Keratinocyte (primary cell): ENCODE measurements around the gene GPRC5C. TPM values are rescaled to one million over a fixed set of nuclear protein-coding genes. Genes with fewer than 3 reads are reported as not detected.

ENCODE experiments used
- DNase-seq: peaks from one replicate; pipeline ENCODE4 v3.0.0-alpha.2; 2011; ENCODE audit warnings: low read depth, missing footprints, low spot score
- FAIRE-seq: peaks from 2 replicates; lab custom pipeline; 2011; peaks lifted over from hg19 to GRCh38; lab: Jason Lieb, UNC
- H2AFZ ChIP-seq: 2 replicates; pipeline ENCODE4 v1.6.0; 2012; ENCODE audit warnings: low read length, control low read depth, inconsistent platforms; ENCODE audit not compliant: control insufficient read depth
- H3K27ac ChIP-seq: 2 replicates; pipeline ENCODE4 v1.5.1; 2011; ENCODE audit warnings: low read length; ENCODE audit not compliant: control insufficient read depth, insufficient read depth
- H3K27me3 ChIP-seq: 3 replicates; pipeline ENCODE4 v1.6.0; 2011; ENCODE audit warnings: low read length; ENCODE audit not compliant: control insufficient read depth, insufficient read depth; ENCODE audit errors: extremely low read depth
- H3K36me3 ChIP-seq, 2 experiments: 2 replicates in 1 of 2; 3 replicates in 1 of 2; pipeline ENCODE4 v1.5.1; 2011; ENCODE audit warnings: low read length in 2 of 2, mild to moderate bottlenecking in 1 of 2; ENCODE audit not compliant: control insufficient read depth in 2 of 2, insufficient read depth in 2 of 2; ENCODE audit errors: extremely low read depth in 1 of 2
- H3K4me1 ChIP-seq: 3 replicates; pipeline ENCODE4 v1.5.1; 2011; ENCODE audit warnings: low read length; ENCODE audit not compliant: control insufficient read depth, insufficient read depth; ENCODE audit errors: extremely low read depth
- H3K4me2 ChIP-seq: 3 replicates; pipeline ENCODE4 v1.6.0; 2011; ENCODE audit warnings: low read depth, low read length; ENCODE audit not compliant: control insufficient read depth, insufficient read depth; ENCODE audit errors: extremely low read depth
- H3K4me3 ChIP-seq, 3 experiments: fragments of 200-600 bp in 1 of 3; sonication (generic) in 1 of 3; 2 replicates in 2 of 3; 3 replicates in 1 of 3; pipeline ENCODE4 v1.5.1; 2011 to 2016; ENCODE audit warnings: low read length in 3 of 3, mild to moderate bottlenecking in 3 of 3, control low read depth in 2 of 3, inconsistent platforms in 1 of 3, low read depth in 1 of 3, mixed read lengths in 1 of 3, mixed run types in 1 of 3, moderate library complexity in 1 of 3; ENCODE audit not compliant: control insufficient read depth in 2 of 3, insufficient read depth in 2 of 3; ENCODE audit errors: extremely low read depth in 1 of 3
- H3K79me2 ChIP-seq: 2 replicates; pipeline ENCODE4 v1.6.0; 2012; ENCODE audit warnings: low read length; ENCODE audit not compliant: control insufficient read depth, insufficient read depth
- H3K9ac ChIP-seq: 3 replicates; pipeline ENCODE4 v1.6.0; 2011; ENCODE audit warnings: low read length; ENCODE audit not compliant: control insufficient read depth, insufficient read depth; ENCODE audit errors: extremely low read depth
- H3K9me1 ChIP-seq: 3 replicates; pipeline ENCODE4 v1.6.0; 2011; ENCODE audit warnings: low read length; ENCODE audit not compliant: control insufficient read depth, insufficient read depth; ENCODE audit errors: extremely low read depth
- H3K9me3 ChIP-seq: 2 replicates; pipeline ENCODE4 v1.5.1; 2012; ENCODE audit warnings: low read depth, low read length; ENCODE audit not compliant: control insufficient read depth
- H4K20me1 ChIP-seq: 3 replicates; pipeline ENCODE4 v1.6.0; 2011; ENCODE audit warnings: low read length; ENCODE audit not compliant: control insufficient read depth, insufficient read depth; ENCODE audit errors: extremely low read depth
- EZH2 ChIP-seq: IDR thresholded peaks from one replicate; pipeline ENCODE4 v1.6.1; 2012; ENCODE audit warnings: inconsistent platforms, mild to moderate bottlenecking, low read length, moderate library complexity
- dilution Hi-C: fragments of 300-500 bp; cut with MboI; formaldehyde crosslinking; loops from one replicate; pipeline ENCODE4 v1.7.0; 2020; ENCODE audit warnings: low sequenced_read_pairs; ENCODE audit not compliant: extremely low pct_ligation_motif_present
- polyA plus RNA-seq, 5 experiments: library from polyadenylated mRNA; depleted of rRNA in 3 of 5; stranded (reverse) in 3 of 5; stranded (forward) in 1 of 5; unstranded in 1 of 5; fragments of >200 nt; gene quantifications; 1 replicate in 1 of 5; 2 replicates in 3 of 5; 3 replicates in 1 of 5; pipeline versions ENCODE4 v1.2.1 to v1.2.3, GENCODE V29; 2011 to 2012; ENCODE audit warnings: missing spikeins in 2 of 5, low read depth in 1 of 5, low replicate concordance in 1 of 5
- TF ChIP-seq, protein P1 (sequence below), 3 experiments: IDR thresholded peaks in 1 of 3; conservative IDR thresholded peaks in 1 of 3; optimal IDR thresholded peaks in 1 of 3; 2 replicates in 2 of 3; 3 replicates in 1 of 3; pipeline versions ENCODE3 to v1.5.1; 2011; ENCODE audit warnings: low read length in 3 of 3, mild to moderate bottlenecking in 3 of 3, moderate library complexity in 2 of 3, control low read depth in 1 of 3, inconsistent platforms in 1 of 3; ENCODE audit not compliant: insufficient read depth in 2 of 3; ENCODE audit errors: extremely low read depth in 1 of 3

The GPRC5C gene
- polyA plus RNA-seq, 1 donor (not counting 4 experiments of a cell fraction or from before 2014, with no cell fraction given), result 24.2 TPM

DNA sequence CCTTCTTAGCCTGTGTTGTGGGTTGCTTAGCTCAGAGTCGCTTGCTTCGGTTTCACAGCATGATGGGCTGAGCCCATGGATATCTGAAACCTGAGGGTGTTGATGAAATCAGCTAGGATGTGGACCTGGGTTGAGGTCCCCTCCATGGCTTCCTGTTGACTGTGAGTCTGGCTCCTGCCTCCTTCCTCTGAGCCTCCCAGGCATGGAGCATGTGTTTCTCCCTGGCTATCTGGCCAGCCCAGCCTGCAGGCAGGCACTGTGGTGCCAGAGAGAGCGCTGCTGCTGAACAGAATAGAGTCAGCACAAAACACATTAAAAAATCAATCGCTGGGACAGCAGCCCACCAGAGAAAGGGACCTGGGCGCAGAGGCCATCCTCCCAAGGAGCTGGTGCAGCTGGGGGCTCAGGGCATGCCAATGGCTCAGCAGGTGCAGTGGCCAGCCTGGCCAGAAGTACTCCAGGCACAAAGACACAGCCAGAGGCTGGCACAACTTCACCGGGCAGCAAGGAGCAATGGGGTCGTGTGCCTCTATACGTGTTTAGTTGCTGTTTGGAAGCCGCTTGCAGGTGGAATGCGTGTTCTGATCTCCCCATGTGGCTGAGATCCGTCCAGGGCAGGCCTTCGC lies 28.3 kb upstream of the GPRC5C start:
- dilution Hi-C loops, result no loop called here
- no peak overlapping the region for H3K4me2 ChIP-seq
- DNase-seq (no peak), FAIRE-seq (no peak)
- H2AFZ ChIP-seq, result no peak overlapping the region
- no peaks in the 10 kb centered on the region for H3K9me3 ChIP-seq
- no peaks in the 10 kb centered on the region for H3K36me3 ChIP-seq
- H3K4me1 ChIP-seq, result no peaks in the 10 kb centered on the region
- no peaks in the 10 kb centered on the region for H3K9me1 ChIP-seq
- no peaks in the 10 kb centered on the region for H3K79me2 ChIP-seq
- no peak overlapping the region for H3K4me3 ChIP-seq
- H3K27me3 ChIP-seq, result no peaks in the 10 kb centered on the region
- no peak overlapping the region for H3K27ac ChIP-seq
- TF ChIP-seq, protein P1, sequence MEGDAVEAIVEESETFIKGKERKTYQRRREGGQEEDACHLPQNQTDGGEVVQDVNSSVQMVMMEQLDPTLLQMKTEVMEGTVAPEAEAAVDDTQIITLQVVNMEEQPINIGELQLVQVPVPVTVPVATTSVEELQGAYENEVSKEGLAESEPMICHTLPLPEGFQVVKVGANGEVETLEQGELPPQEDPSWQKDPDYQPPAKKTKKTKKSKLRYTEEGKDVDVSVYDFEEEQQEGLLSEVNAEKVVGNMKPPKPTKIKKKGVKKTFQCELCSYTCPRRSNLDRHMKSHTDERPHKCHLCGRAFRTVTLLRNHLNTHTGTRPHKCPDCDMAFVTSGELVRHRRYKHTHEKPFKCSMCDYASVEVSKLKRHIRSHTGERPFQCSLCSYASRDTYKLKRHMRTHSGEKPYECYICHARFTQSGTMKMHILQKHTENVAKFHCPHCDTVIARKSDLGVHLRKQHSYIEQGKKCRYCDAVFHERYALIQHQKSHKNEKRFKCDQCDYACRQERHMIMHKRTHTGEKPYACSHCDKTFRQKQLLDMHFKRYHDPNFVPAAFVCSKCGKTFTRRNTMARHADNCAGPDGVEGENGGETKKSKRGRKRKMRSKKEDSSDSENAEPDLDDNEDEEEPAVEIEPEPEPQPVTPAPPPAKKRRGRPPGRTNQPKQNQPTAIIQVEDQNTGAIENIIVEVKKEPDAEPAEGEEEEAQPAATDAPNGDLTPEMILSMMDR (optimal IDR thresholded peaks at IDR 0.05 in 1 of 3, IDR thresholded peaks at IDR 0.05 in 1 of 3, conservative IDR thresholded peaks at IDR 0.05 in 1 of 3; ENCODE audit: extremely low read depth in 1 of 3, insufficient read depth in 2 of 3, low read length in 3 of 3), result no peak
- no peak for TF ChIP-seq EZH2
- no peaks in the 10 kb centered on the region for H4K20me1 ChIP-seq
- H3K9ac ChIP-seq, result no peak overlapping the region

DNA sequence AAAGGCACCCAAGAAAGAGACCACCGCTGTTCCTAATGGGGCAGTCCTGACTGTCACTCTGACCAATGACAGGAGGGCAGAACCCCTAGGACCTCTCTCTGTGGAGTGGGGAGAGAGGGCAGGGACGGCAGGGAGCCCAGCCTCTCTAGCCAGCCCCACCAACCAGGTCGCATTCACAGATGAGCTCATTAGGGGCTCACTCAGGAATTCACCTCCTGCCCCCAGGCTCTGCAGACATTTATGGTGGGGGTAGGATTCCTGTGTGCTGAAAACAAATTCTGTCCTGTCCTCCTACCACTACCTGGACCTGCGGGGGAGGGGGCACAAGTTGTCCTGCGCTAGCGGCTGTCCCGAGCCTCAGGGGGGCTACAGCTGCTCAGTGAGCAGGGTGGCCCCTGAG lies 27.7 kb upstream of the GPRC5C start:
- TF ChIP-seq, protein P1 (optimal IDR thresholded peaks at IDR 0.05 in 1 of 3, IDR thresholded peaks at IDR 0.05 in 1 of 3, conservative IDR thresholded peaks at IDR 0.05 in 1 of 3; ENCODE audit: extremely low read depth in 1 of 3, insufficient read depth in 2 of 3, low read length in 3 of 3), result no peak
- TF ChIP-seq EZH2, result no peak
- H3K4me2 ChIP-seq, result no peak overlapping the region
- no peaks in the 10 kb centered on the region for H3K9me1 ChIP-seq
- no peak for DNase-seq
- no peaks in the 10 kb centered on the region for H3K36me3 ChIP-seq
- no peak overlapping the region for H3K4me3 ChIP-seq
- dilution Hi-C loops, result no loop called here
- no peak for FAIRE-seq
- H3K27me3 ChIP-seq, result no peaks in the 10 kb centered on the region
- H3K27ac ChIP-seq, result no peak overlapping the region
- no peaks in the 10 kb centered on the region for H4K20me1 ChIP-seq
- no peaks in the 10 kb centered on the region for H3K79me2 ChIP-seq
- no peaks in the 10 kb centered on the region for H3K9me3 ChIP-seq
- no peaks in the 10 kb centered on the region for H3K4me1 ChIP-seq
- H3K9ac ChIP-seq, result no peak overlapping the region
- H2AFZ ChIP-seq, result no peak overlapping the region
